HG02885 (cell line): Measurements from ENCODE around the gene INPP4B.

Experiments
- ATAC-seq: cut with Tn5 transposase; IDR thresholded peaks from one replicate; pipeline ENCODE4 v1.9.1; 2021; ENCODE audit warnings: mild to moderate bottlenecking; ENCODE audit not compliant: unreplicated experiment, poor library complexity

Gene INPP4B

DNA sequence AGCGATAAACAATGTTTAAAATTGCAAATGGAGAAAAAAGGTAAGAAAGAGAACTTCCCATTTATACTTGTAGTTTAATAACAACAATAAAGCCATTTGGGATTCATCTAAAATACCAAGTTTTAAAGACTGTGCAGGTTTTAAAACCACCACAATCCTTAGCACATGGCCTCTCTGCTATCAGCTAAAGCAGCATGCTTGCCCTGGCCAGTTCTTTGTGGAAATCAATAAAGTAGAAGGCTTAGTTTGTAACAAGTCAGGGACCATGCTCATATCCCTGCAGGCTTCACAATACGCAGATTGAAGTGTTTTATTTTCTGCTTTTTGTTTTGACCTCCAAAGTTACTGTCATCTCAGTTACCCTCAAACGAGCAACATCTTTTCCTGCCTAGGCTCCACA is 249.5 kb downstream of the INPP4B start:
- no peak for ATAC-seq

DNA sequence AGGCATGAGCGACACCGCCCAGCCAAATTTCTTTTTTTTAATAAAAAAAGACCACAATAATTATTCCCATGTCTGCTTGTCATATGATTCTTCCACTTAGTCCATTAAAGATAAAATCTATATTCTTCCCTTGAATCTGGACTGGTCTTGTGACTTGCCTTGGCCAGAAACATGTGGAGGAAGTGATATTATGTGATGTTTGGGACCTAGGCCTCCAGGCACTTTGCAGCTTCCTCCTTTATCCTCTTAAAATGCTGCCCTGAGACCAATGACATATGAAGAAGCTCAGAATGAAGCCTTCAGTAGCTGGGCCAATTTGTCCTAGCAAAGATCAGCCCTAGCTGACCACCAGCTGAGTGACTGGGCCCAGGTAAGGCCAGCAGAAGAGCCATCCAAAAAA is 250.0 kb downstream of the INPP4B start:
- no peak for ATAC-seq

DNA sequence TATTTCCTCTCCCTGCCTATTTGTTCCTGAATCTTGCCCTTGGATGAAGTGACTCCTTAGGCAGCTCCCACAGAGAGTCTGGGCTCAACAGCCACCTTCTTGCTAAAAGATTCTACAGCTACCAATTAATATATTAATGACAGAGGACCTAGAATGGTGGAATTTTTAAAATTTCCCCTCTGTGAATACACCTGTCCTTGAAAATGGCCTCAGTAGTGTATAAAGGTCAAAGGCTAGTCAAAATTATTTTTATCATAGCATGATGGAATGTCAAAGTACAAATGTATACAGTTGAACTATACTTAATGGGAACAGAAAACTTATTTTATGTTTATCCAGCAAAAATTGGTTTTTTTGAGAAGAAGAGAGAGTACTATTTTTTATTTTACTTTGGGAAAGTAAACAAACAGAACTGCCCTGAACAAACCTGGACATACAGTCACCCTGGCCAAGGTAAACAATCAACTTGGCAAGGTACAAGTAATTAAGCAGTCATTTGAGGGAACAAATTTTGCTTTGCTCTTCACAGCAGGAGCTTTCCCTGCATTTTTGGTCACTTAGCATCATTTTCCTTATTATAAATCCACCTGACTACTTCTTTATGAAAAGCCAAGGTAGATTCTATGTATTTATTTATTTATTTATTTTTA is 250.8 kb downstream of the INPP4B start:
- ATAC-seq = no peak

DNA sequence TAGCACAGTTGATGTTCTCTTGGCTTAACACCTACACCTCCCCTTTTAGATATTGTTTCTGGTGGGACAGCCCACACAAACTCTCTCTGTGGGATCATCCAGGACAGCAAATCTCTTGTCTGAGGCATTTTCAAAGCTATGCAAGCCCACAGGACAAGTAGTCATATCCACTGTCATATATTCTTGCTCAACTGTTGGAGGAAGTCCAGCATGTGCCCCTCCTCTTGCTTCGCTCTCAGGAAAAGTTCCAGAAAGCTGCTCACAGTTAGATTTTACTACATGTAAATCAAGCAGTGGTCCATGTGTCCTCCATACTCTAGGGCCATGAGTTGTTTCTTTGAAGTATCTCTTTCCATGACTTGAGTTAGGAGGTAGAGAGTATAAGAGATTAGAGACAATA is 260.7 kb downstream of the INPP4B start:
- no peak for ATAC-seq

DNA sequence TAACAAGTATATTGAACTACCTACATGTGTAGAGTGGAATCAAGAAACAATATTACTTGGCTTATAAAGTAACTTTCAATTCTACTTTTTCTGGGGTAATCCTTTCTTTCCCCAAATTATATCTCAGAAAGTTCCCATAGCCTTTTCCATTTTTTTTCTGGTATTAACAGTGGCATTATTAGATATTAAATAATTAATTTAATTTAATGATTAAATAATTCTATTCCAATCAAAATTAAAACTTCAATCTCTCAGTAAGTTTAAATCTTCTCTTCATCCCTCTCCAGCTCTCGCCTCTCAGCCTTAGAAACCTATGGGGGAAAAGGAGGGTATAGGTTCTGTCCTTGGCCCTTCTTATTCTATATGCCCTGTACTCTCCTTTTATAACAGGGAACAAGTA is 262.4 kb downstream of the INPP4B start:
- no peak for ATAC-seq

DNA sequence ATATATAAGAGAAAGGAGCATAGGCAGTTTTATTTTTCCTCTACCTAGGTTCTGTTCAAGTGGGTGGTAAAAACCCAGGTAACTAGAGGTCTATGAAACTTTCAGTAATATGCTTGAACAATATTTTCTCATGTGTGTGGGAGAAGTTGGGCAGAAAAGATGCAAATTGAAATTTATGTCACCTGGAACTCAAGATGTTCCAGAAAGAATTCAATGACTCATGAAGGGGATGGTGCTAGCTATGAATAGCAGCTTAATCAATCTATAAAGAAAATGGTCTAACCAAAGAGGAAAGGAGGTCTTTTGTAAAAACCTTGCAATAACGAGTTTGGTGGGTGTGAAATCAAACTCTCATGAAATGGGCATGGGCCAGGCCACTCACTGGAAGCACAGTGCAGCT is 263.8 kb downstream of the INPP4B start:
- ATAC-seq = no peak

DNA sequence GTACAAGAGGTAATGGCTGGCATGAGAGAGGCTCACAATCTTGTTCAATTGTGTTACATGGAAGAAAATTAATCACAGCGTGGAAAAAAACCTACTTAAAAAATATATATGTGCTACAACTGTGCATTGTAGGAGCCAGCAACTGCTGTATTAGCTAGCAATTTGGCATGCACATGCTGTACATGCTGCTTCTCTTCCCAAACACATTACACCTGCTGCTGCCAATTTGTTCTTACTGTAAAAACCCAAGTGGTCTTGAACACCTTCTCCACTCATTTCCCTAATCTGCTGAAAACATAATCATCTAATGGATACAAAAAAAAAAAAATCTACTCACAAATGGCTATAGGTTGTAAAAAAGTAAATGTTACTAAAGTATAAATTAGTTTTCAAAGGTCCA is 264.2 kb downstream of the INPP4B start:
- ATAC-seq = no peak

DNA sequence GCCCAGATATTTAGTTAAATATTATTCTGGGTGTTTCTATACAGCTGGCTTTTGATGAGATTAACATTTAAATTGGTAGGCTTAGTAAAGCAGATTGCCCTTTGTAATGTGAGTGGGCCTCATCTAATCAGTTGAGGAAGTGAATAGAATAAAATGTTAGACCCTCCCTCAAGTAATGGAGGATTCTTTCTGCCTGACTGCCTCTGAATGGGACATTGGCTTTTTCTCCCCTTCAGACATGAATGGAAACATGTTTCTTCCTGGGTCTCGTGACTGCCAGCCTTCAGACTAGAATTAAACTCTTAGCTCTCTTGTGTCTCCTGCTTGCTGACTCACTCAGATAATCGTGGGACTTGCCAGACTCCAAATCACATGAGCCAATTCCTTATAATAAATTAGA is 266.7 kb downstream of the INPP4B start:
- no peak for ATAC-seq

DNA sequence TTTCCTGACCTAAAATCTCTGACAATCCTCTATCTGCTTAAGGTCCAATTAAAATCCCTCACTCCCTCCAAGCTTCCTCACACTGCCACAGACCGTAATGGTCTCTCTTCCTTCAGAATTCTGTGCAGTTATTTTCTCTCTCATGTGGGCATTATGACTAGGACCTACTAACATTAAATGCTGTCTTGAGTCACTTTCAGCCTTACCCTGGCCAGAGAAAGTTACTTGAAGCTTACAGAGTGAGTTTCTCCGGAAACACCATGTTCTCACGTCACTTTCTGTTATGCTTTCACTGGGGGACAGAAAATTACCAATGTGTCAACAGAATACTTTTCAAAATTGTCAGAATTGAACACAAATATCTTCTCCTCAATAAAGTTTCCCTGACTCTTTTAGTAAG is 271.8 kb downstream of the INPP4B start:
- peak; percentile 73 for ATAC-seq

DNA sequence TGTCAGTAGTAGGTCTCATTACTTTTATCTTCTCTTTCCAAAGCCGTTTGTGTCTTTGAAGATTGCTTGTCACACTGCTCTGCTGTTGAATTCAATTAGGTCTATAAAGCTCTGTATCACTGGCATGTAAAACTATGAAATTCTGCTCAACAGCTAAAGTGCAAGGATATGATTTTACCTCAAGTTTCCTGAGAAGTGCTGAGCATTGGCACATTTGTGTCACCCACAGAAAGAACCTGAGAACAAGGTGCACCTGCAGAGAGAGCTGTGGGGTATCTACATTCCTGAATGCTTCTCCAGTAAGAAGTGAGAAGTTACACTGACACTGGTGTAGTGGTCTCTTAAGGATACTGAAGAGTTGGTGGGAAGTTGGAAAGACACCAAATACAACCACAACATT is 274.0 kb downstream of the INPP4B start:
- no peak for ATAC-seq

DNA sequence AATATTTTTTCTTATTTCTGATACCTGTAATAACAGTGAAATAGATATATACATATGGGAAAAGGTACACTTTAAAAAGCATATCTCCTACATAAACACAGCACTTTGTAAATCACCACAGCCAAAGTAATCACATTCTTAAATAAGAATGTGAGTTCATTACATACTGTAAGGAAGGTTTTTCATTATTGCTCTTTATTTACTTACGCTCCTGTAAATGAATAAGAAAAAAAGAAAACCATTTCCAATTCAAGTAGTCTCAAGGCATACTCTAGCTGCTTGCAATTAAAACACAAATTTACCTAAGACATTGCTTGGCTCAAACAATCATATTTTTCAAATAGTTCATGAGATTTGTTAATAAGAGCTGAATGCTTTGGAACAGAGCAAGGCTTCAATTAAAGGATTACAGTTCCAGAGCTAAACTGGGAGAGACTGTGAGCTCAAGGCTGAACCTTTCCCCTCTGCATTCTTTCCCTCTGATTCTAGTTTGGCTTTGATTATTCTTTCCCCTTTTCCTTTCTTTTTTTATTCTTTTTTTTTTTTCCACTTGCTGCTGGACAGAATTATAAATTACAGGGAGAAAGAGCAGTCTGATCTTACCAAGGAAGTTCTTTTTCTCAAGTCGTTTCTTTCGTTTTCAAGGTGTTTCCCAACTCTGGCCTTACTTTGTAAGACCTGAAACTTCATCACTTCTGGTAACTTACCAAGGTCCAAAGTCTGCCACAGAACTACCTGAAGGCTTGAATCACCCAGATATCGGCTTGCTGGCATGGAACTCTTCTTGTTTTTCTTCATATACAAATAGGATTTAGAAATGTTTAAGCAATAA is 278.3 kb downstream of the INPP4B start:
- ATAC-seq = no peak

DNA sequence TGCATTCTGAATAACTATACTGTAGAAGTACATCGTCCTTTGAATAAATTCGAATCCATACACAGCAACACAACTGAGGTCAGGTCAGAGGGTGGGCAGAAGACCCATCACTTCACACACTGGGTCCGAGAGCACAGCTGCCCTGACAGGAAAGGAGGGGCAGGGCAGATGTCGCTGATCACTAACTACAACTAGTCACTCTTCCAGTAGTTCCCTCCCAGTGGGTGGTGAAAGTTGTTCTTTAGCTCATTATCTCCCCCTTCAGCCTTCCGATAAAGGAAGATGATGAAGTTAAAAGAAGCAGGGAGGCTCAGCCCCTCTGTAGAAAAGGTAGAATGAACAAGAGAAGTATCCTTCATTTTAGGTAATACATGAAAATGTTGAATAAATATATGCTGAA is 278.9 kb downstream of the INPP4B start:
- no peak for ATAC-seq

DNA sequence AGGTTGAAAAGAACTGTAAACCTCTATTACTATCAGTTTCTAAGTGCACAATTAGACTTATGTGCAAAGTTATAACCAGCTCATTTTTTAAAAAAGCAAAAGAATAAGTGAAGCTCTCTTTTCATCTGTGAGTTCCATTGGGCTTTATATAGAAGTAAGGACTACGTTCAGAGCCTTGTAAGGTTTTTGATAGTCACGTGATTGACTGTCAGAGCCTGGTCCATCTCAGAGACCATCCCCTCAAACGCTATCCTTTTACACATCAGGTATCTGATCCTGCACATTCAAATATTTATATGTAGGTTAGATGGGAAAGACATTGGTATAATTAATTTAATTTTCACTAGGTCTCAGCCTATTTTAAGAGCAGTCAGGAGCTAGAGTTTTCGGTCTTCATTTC is 279.3 kb downstream of the INPP4B start:
- ATAC-seq = no peak

DNA sequence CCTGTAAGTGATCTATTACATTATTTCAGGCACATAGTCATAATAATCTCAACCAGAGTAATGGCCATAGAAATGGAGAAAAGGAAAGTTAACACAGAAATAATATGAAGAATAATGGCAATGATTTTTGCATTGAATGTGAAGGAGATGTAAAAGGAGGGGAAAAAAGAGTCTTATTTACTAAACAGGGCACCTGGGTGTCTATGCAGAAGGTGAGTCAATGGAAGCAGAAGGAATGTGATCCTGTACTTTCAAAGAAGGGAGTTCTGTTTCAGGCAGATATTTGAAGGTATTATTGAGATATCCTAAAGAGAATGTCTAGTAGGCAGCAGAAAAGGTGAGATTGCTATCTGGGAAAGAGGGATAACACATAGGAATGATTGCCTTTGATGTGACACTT is 279.9 kb downstream of the INPP4B start:
- no peak for ATAC-seq

DNA sequence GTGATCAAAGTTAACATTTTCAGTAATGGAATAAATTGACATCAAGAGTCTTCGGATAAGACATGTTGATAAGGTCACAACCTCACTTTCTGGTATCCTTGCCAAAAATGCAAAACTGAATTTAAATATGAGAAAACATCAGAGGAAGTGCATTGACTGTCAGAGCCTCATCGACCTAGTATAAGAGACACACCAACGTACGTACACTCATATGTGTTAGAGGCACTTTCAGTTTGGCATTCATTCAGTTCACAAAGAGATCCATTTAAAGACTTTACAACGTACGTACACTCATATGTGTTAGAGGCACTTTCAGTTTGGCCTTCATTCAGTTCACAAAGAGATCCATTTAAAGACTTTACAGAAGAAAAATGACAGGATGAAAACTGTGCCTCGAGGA is 280.3 kb downstream of the INPP4B start:
- no peak for ATAC-seq

DNA sequence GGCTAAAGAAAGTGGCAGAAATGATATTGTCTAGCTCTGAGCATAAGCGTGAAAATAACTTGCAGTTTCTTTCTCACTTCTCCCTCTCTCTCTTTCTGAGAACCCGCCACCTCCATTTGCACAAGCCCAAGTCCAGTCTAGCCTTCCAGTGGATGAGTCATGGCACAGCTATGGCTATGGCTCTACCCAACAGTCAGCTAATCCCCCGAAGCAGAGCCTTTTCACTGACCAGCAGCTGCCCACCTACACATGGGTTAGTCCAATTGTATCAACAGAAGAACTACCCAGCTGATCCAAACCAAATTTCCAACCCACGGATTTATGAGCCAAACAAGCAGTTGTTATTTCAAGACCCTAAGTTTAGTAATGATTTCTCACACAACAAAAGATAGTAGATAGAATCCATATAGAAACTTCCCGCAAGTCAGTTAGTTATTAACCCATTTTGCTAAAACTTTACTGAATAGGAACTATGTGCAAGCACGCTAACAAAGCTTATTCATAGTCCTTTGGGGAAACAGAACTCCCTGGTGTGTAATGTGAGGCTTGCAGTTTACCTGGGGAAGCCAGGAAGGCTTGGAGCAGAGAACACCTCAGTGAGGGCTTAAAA is 282.3 kb downstream of the INPP4B start:
- no peak for ATAC-seq

DNA sequence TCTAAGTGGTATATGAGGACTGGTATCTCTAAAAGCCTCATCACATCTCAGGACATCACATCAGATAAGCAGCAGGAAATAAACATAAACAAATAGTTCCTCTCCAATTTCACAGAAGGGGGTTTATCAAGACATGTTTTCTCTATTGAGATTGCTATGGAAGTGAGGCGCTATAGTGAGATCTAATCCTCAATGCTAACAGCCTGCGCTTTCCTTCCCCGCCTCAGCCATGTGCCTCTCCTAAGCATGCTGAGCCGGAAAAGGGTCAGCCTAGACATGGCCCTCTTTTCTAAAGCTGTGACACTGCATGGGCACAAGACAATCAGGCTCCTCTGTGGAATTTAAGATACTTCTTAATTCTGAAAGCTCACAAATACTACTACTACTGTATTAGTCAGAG is 286.1 kb downstream of the INPP4B start:
- no peak for ATAC-seq

DNA sequence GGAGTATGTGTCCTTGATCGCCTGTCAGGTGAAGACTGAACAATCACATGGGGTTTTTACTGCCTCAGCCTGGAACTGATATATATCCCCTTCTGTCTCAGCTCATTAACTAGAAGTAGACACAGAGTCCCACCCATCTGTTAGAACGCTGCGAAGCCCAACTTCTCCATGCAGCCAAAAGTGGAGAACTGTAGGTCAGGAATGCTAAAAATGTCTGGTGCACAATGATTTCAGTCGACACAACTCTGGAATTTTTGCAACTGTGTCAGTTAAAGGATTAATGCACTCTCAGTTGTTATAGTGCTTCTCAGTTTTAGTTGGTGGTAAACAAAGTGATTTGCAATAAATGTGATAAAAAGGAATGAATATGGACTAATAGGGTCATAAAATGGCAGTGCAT is 287.2 kb downstream of the INPP4B start:
- ATAC-seq = no peak

DNA sequence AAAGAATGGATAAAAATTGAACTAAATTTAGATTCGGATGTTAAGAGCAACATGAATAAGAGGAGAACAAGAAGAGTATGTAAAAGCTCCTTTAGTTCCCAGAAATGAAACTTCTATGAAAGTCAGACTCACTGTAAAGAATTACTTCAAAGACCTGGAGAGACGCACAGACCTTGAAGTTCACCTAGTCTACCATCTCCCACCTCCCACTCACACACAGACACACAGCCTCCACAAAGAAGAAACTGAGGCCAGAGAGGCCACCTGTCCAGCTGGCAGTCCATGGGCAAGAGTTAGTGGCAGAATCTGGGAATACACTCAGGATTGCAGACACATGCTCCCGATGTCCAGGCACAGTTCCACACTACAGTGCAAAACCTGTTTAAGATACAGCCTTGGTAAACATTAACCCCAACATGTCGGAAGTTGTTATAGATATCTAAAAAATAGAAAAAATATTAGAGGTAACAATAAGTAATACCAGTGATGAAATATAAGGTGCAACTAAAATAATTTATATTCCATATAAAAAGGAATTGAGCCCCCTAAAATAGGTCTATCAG is 288.8 kb downstream of the INPP4B start:
- no peak for ATAC-seq

DNA sequence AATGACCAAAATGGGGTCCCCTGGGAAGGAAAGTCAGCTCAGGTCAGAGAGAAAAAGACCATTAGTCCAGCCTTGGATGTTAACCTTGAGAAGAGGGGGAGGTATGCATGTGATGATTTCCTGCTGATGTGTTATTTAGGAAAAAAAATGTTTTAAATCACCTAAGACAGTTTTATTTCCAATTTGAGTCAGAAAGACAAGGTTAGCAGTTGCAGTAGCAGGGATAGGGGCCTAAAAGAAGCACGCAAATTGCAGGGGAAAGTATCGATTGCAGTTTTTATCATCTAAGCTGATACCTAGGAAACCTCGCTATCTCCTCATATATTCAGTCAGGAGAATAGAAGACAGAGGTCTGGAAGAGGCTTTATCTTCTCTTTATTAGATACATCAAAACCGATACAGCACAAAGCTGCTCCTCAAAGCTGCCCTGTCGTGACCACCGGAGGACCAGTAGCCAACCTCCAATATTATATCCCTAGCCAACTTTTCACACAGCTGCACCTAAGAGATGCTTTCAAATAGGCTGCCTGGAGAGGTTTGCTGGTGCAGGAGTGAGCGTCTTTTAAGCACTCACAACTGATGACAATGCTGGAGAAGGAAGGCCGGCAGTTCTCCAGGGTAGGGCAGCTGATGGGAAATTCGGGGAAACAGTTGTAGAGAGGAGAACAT is 289.4 kb downstream of the INPP4B start:
- no peak for ATAC-seq

DNA sequence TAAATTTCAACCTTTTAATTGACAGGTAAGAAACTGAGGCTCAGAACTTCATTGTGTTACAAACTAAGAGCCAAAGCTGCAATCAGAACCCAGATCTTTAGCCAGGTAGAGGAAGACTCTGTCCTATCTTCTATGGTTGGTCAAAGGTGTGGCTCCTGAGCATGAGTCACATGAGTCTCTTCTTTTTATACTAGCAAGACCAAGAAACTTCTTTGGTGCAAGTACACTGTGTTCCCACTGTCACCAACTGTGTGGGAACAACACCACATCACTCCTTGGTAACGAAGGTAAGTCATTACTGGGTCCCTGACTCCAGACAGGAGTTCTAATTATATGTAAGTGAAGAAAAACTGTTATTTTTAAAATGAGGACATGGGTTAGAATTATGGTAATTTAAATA is 290.1 kb downstream of the INPP4B start:
- no peak for ATAC-seq
